Activated naive CD4-positive, alpha-beta T cell treated with anti-CD3 and anti-CD28 coated beads for 36 hours (primary cell): Measurements from ENCODE around the gene TMSB15C. TPM values are rescaled to one million over a fixed set of nuclear protein-coding genes. Genes with fewer than 3 reads are reported as not detected.
"Not testable (repeated sequence)": the region's sequence is repeated elsewhere in the genome, so short reads cannot be mapped to it uniquely, and the experiment has no call there.

Source experiments
- CTCF ChIA-PET: fragments of 350-600 bp; sonication (Branson Sonifier 250); formaldehyde crosslinking; loops from one replicate; lab custom pipeline; 2021; ENCODE audit warnings: antibody characterized with exemption; lab: Charles Lee
- DNase-seq: peaks from one replicate; pipeline ENCODE4 v3.0.0-alpha.2; 2020
- H3K27ac Mint-ChIP-seq: one replicate; pipeline ENCODE4 v1.8.0; 2021; ENCODE audit warnings: mild to moderate bottlenecking, mixed read lengths
- H3K27me3 Mint-ChIP-seq: one replicate; pipeline ENCODE4 v1.8.0; 2021; ENCODE audit warnings: low read depth, mixed read lengths
- H3K36me3 Mint-ChIP-seq: one replicate; pipeline ENCODE4 v1.8.0; 2021; ENCODE audit warnings: low read depth, mixed read lengths
- H3K4me1 Mint-ChIP-seq: one replicate; pipeline ENCODE4 v1.8.0; 2021; ENCODE audit warnings: low read depth, mixed read lengths
- H3K4me3 Mint-ChIP-seq: one replicate; pipeline ENCODE4 v1.8.0; 2021; ENCODE audit warnings: mild to moderate bottlenecking, moderate library complexity, mixed read lengths
- H3K9me3 Mint-ChIP-seq: one replicate; pipeline ENCODE4 v1.8.0; 2021; ENCODE audit warnings: mixed read lengths
- intact Hi-C: fragments of 100-400 bp; cut with micrococcal nuclease; formaldehyde crosslinking; loops from one replicate; pipeline ENCODE4 v1.15.1; 2023
- total RNA-seq, 2 experiments: library from RNA; stranded (reverse); gene quantifications; one replicate each; pipeline ENCODE4 v1.2.3, GENCODE V29; 2021

The TMSB15C gene
- total RNA-seq, 2 experiments from 2014 or later: 2.1 TPM

GRCh38 chrX:104098919-104099318 lies 22.9 kb upstream of the TMSB15C start:
- H3K36me3 Mint-ChIP-seq: no peaks in the 10 kb centered on the region
- intact Hi-C loops: loop anchor here (1.0 kb wide), 5 partner anchors 14 to 254 kb away; no protein-coding TSS in a partner anchor
- H3K27ac Mint-ChIP-seq: no peak overlapping the region
- CTCF ChIA-PET: interaction anchor here (0.7 to 3.0 kb wide), 8 partner anchors 10 to 253 kb away, joined by 3 to 30 read pairs (median 4); partner anchors contain the start of gene ZCCHC18
- H3K27me3 Mint-ChIP-seq: peaks cover 3% of the 10 kb centered on the region
- no peaks in the 10 kb centered on the region for H3K9me3 Mint-ChIP-seq
- peaks cover 2% of the 10 kb centered on the region for H3K4me1 Mint-ChIP-seq
- no peak for DNase-seq
- no peak overlapping the region for H3K4me3 Mint-ChIP-seq

- CTCF ChIA-PET: interaction anchor here (0.7 to 3.0 kb wide), 7 partner anchors 11 to 253 kb away, joined by 3 to 30 read pairs (median 4); partner anchors contain the start of gene ZCCHC18
- Mint-ChIP-seq H3K27ac (no peak overlapping the region), H3K4me1 (peaks cover 2% of the 10 kb centered on the region), H3K36me3 (no peaks in the 10 kb centered on the region), H3K9me3 (no peaks in the 10 kb centered on the region), H3K27me3 (peaks cover 3% of the 10 kb centered on the region), H3K4me3 (no peak overlapping the region)
- intact Hi-C loops: loop anchor here (1.0 kb wide), 5 partner anchors 15 to 253 kb away; no protein-coding TSS in a partner anchor
- DNase-seq: peak; percentile 67
Observed at GRCh38 chrX:104098151-104098808, 22.2 kb upstream of the TMSB15C start.

DNA sequence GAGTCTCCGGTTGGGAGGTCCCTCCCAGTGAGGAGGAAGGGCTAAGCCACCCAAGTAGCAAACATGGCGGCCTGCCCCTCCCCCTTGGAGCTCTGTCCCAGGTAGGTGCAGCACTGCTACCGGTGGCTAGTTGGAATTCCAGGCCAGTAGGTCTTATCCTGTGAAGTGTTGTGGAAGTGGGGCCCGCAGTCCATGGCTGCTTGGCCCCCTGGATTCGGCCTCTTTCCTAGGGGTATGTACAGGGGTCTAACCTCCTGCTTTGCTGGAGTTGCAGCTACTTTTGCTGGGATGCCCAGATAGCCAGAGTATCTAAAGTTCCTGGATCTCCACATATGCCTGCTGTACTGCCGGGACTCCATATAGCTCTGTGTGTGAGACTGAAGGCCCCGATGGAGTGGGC lies 9.9 kb upstream of the TMSB15C start:
- intact Hi-C loops: no loop called here
- no peak for DNase-seq
- Mint-ChIP-seq H3K36me3 (no peaks in the 10 kb centered on the region), H3K27ac (no peak overlapping the region), H3K4me1 (no peaks in the 10 kb centered on the region), H3K9me3 (no peaks in the 10 kb centered on the region), H3K4me3 (no peak overlapping the region), H3K27me3 (peaks cover 2% of the 10 kb centered on the region)
- CTCF ChIA-PET: interaction anchor here (0.6 kb wide), 1 partner anchor 96 kb away, joined by 3 read pairs; no protein-coding TSS in a partner anchor

DNA sequence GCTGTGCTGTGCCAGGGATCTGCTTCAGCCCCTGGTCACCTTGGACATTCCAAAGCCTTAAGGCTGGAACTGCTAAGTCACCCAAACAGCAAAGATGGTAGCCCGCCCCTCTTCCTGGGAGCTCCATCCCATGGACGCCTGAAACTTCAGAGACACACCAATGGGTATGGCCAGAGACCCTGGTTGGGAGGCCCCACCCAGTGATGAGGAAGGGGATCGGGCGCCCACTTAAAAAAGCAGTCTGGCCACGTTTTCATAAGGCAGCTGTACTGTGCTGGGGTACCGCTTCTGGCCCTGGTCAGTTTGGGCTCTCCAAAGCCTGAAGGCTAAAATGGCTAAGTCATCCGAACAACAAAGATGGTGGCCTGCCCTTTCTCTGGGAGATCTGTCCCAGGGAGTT lies 9.4 kb upstream of the TMSB15C start:
- intact Hi-C loops: no loop called here
- CTCF ChIA-PET: no interaction called here
- peaks cover 2% of the 10 kb centered on the region for H3K27me3 Mint-ChIP-seq
- DNase-seq: no peak
- no peaks in the 10 kb centered on the region for H3K9me3 Mint-ChIP-seq
- H3K4me3 Mint-ChIP-seq: no peak overlapping the region
- H3K27ac Mint-ChIP-seq: no peak overlapping the region
- H3K36me3 Mint-ChIP-seq: no peaks in the 10 kb centered on the region
- H3K4me1 Mint-ChIP-seq: no peaks in the 10 kb centered on the region

DNA sequence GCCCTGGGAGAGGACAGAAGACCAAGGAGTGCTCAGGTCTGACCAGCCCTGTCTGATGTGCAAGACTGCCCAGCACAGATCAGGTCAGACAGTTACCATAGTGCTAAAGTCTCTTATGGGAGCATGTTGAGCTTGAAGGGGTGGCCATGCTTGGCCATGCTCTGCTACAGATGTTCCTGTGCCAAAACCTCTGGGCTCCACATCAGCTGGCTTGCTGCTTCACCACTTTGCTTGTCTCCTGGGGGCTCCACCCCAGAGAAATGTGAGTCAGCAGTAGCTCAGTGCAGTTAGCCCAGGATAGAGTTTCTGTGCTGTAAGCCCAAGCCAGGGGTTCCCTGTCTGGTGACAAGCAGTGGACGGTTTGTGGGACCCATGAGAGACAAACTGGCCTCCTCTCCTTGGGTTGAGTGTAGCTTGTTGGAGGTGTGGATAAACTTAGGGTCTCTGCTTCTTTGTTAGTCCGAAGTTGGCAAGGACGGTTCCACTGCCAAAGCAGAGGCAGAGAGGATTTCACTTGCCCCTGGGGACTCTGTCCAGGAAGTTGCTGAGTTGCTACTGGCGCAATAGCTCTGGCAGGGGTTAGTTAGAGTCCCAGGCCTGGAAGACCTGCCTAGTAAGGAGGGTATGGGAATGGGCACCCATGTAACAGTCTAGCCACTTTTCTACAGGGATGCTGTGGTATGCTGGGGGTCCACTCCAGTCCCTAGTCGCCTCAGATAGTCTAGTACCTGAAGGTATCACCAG lies 8.7 kb upstream of the TMSB15C start:
- CTCF ChIA-PET: no interaction called here
- DNase-seq: no peak
- Mint-ChIP-seq H3K27ac (no peak overlapping the region), H3K27me3 (peaks cover 2% of the 10 kb centered on the region), H3K4me3 (no peak overlapping the region), H3K4me1 (no peaks in the 10 kb centered on the region), H3K36me3 (no peaks in the 10 kb centered on the region), H3K9me3 (no peaks in the 10 kb centered on the region)
- intact Hi-C loops: no loop called here

DNA sequence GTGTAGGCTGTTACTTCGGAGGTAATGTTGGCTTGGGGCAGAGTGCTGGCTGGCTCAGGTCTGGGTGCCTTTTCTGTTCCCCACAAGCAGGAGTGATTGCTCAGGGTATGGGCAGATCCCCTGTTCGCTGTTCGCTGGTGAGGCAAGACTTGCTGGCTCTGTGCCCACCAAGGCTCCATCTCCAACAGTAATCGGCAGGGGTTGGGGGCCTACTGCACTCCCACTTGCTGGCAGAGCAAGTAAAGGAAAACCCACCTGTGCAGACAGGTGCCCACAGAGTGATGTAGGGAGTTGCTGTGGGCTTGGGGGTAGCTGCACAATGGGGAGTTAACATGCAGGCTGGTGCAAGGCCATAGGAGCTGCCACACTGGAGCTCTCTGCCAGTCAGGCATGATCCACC lies 8.0 kb upstream of the TMSB15C start:
- no peaks in the 10 kb centered on the region for H3K36me3 Mint-ChIP-seq

GRCh38 chrX:104077854-104078253 lies 1.8 kb upstream of the TMSB15C start:
- H3K4me1 Mint-ChIP-seq, H3K36me3 Mint-ChIP-seq, H3K9me3 Mint-ChIP-seq, H3K27ac Mint-ChIP-seq, H3K4me3 Mint-ChIP-seq, intact Hi-C loops, CTCF ChIA-PET, DNase-seq, H3K27me3 Mint-ChIP-seq: not testable (repeated sequence)

More for the DNA sequence above, 8.0 kb upstream of the TMSB15C start:
- Mint-ChIP-seq H3K4me1 (no peaks in the 10 kb centered on the region), H3K9me3 (no peaks in the 10 kb centered on the region), H3K27me3 (peaks cover 2% of the 10 kb centered on the region), H3K4me3 (no peak overlapping the region), H3K27ac (no peak overlapping the region)
- no peak for DNase-seq
- CTCF ChIA-PET: no interaction called here
- intact Hi-C loops: no loop called here

GRCh38 chrX:104062636-104063035 lies 13.4 kb downstream of the TMSB15C start:
- H3K4me1 Mint-ChIP-seq, CTCF ChIA-PET, intact Hi-C loops, H3K4me3 Mint-ChIP-seq, H3K36me3 Mint-ChIP-seq, DNase-seq, H3K27ac Mint-ChIP-seq, H3K27me3 Mint-ChIP-seq, H3K9me3 Mint-ChIP-seq: not testable (repeated sequence)

DNA sequence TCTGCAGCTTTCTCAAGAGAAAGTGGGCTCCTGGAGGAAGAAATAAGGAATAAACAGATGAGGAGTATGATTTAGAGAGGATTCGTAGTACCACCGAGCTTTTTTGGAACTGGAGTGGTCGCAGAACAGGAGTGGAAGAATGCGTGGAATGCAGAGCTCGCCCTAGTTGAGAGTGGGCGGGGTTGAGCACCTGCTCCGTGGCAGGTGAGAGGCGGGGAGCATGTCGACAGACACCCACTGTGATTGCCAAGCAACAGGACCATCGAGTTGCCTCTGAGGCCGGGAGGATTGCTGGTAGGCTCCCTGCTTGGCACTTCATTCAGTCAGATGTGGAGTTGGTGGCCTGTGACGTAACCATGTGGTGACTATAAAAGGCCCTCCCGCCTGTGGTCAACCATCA lies 21.1 kb downstream of the TMSB15C start:
- H3K27ac Mint-ChIP-seq, H3K36me3 Mint-ChIP-seq, CTCF ChIA-PET, H3K4me3 Mint-ChIP-seq, DNase-seq, H3K9me3 Mint-ChIP-seq, H3K4me1 Mint-ChIP-seq, H3K27me3 Mint-ChIP-seq, intact Hi-C loops: not testable (repeated sequence)

DNA sequence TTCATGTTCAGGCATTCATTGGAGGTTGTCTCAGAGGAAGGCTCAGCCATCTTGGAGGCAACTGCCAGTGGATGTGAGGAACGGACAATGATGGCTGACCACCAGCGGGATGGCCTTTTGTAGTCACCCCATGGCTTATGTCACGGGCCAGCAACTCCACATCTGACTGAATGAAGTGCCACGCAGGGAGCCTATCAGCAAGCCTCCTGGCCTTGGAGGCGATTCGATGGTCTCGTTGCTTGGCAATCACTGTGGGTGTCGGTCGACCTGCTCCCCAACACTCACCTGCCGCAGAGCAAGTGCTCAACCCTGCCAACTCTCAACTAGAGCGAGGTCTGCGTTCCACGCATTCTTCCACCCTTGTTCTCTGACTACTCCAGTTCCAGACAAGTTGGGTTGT lies 28.9 kb downstream of the TMSB15C start:
- H3K9me3 Mint-ChIP-seq: no peaks in the 10 kb centered on the region

DNA sequence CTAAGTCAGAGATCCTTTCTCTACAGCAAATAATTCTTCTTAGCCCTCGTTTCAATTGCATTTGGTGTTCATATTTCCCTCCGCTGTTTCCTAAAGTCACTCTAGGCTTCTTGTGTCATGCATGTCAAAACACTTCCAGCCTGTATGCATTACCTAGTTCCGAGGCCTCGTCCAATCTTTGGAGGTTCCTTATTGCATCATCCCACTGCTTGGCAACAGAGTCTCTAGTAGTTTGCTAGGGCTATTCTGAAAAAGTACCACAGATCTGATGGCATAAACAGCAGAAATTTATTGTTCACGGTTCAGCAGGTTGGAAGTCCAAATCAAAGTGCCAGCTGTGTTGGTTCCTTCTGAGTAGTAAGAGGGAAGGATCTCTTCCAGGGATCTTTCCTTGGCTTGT lies 30.4 kb downstream of the TMSB15C start:
- no peak overlapping the region for H3K4me3 Mint-ChIP-seq
- no peaks in the 10 kb centered on the region for H3K9me3 Mint-ChIP-seq
- no peaks in the 10 kb centered on the region for H3K4me1 Mint-ChIP-seq
- CTCF ChIA-PET: no interaction called here
- intact Hi-C loops: no loop called here
- H3K27me3 Mint-ChIP-seq: peaks cover 5% of the 10 kb centered on the region
- DNase-seq: no peak
- no peaks in the 10 kb centered on the region for H3K36me3 Mint-ChIP-seq
- H3K27ac Mint-ChIP-seq: no peak overlapping the region

More for the DNA sequence above, 28.9 kb downstream of the TMSB15C start:
- intact Hi-C loops: no loop called here
- no peak for DNase-seq
- H3K36me3 Mint-ChIP-seq: no peaks in the 10 kb centered on the region
- H3K27me3 Mint-ChIP-seq: peaks cover 5% of the 10 kb centered on the region
- no peak overlapping the region for H3K4me3 Mint-ChIP-seq
- no peaks in the 10 kb centered on the region for H3K4me1 Mint-ChIP-seq
- H3K27ac Mint-ChIP-seq: no peak overlapping the region
- CTCF ChIA-PET: no interaction called here

DNA sequence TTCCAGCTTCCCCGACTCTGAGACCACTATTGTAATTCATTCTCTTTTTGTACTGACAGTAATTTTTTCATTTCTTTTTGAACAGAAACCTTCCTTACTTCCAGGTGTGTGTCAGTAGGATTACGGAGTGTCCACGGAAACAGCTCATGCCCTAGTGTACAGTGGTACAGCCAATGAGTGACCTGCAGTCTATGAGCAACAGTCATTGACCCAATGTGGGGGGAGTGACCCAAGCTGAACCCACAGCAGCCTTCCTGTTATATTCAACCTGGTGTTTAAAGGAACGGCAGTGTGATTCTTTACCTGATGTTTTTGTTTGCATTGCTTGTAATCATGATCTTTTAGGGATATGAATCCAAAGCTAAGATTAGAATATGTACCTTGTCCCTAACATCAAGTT lies 35.0 kb downstream of the TMSB15C start:
- no peaks in the 10 kb centered on the region for H3K4me1 Mint-ChIP-seq
- no peak overlapping the region for H3K27ac Mint-ChIP-seq
- no peak overlapping the region for H3K4me3 Mint-ChIP-seq
- CTCF ChIA-PET: no interaction called here
- no peak for DNase-seq
- intact Hi-C loops: no loop called here
- no peaks in the 10 kb centered on the region for H3K9me3 Mint-ChIP-seq
- no peaks in the 10 kb centered on the region for H3K36me3 Mint-ChIP-seq
- H3K27me3 Mint-ChIP-seq: peaks cover 15% of the 10 kb centered on the region
